22Rv1 (cell line): Measurements from ENCODE around the gene RAPGEF3.

Experiments used
- CTCF ChIP-seq: fragments of 450-650 bp; IDR thresholded peaks from 2 replicates; pipeline ENCODE4 v1.5.1; 2017; ENCODE audit warnings: mild to moderate bottlenecking
- ZFX ChIP-seq: fragments of 450-650 bp; IDR thresholded peaks from 2 replicates; pipeline ENCODE4 v1.6.1; 2017; ENCODE audit warnings: antibody characterized with exemption, borderline replicate concordance

DNA sequence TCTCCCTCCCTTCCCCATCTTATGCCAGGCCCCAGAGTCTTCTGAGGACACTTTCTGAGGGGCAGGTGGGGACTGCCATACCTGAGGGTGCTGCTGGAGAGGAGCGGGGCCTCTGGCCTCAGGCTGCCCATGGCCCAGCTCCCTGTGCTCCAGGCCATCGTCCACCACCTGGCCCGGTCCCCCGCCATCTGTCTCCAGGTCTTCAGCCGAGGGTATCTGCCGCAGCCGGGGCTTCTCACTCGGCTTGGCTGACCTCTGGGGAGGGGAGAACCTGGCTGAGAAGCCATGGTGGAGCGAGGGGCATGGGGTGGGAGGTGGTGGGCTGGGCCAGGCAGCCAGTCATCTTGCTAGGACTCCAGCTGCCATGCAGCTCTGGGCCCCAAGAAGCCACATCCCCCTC is 36.0 kb upstream of the RAPGEF3 start:
- no peak for TF ChIP-seq CTCF
- TF ChIP-seq ZFX, result no peak
